RWPE1 (cell line): ENCODE measurements around the gene USB1.
"Not testable (repeated sequence)": the region's sequence is repeated elsewhere in the genome, so short reads cannot be mapped to it uniquely, and the experiment has no call there.

ENCODE experiments used
- CTCF ChIA-PET: fragments of 350-600 bp; sonication (Branson Sonifier 250); formaldehyde crosslinking; extraction: SDS; loops from one replicate; lab custom pipeline; 2021; lab: Yijun Ruan, JAX
- POLR2A ChIA-PET: fragments of 400-600 bp; formaldehyde crosslinking; extraction: SDS; loops from one replicate; lab custom pipeline; 2020; ENCODE audit warnings: antibody characterized with exemption; ENCODE audit not compliant: low non-redundant PET; lab: Yijun Ruan, JAX
- DNase-seq: peaks from one replicate; pipeline ENCODE4 v3.0.0; 2012; ENCODE audit warnings: low spot score
- H3K27ac ChIP-seq: fragments of 450-650 bp; 2 replicates; pipeline ENCODE4 v1.5.1; 2017
- TF ChIP-seq, protein P1 (sequence below): fragments of 450-650 bp; conservative IDR thresholded peaks from 2 replicates; pipeline ENCODE4 v1.5.1; 2017; ENCODE audit warnings: low read depth, mild to moderate bottlenecking

The USB1 gene

DNA sequence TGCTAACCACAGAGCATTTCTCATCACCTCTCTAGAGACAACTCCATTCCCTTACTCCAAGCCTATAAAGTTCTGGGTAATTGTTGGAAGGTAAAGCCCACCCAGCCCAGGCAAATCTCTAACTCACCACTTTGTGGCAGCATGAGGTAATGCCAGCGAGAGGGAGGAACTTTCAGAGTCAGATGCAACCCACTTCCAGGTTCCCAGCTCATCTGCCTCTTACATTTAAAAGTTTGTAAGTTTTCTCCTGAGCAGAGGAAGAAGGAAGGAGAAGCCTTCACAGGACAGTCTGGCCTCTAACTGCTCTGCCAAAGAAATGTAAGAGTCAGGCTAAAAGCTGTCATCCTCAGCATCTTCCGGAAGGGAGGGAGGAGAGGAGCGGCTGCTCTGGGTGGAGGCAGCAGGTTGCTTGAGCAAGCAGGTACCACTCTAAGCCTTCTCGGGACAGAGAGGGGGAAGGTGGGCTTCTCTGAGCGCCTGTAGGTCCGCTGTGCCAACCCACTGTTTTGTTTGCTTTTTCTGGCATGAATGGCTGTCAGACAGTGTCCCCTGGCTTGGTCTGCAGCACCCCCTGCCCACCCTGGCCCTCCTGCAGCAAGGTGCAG is 1.7 kb upstream of the USB1 start:
- TF ChIP-seq, protein P1, sequence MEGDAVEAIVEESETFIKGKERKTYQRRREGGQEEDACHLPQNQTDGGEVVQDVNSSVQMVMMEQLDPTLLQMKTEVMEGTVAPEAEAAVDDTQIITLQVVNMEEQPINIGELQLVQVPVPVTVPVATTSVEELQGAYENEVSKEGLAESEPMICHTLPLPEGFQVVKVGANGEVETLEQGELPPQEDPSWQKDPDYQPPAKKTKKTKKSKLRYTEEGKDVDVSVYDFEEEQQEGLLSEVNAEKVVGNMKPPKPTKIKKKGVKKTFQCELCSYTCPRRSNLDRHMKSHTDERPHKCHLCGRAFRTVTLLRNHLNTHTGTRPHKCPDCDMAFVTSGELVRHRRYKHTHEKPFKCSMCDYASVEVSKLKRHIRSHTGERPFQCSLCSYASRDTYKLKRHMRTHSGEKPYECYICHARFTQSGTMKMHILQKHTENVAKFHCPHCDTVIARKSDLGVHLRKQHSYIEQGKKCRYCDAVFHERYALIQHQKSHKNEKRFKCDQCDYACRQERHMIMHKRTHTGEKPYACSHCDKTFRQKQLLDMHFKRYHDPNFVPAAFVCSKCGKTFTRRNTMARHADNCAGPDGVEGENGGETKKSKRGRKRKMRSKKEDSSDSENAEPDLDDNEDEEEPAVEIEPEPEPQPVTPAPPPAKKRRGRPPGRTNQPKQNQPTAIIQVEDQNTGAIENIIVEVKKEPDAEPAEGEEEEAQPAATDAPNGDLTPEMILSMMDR, result no peak
- ChIA-PET CTCF (interaction anchor here (0.5 to 4.0 kb wide), 4 partner anchors 15 to 100 kb away, joined by 3 to 36 read pairs (median 13); no protein-coding TSS in a partner anchor), POLR2A (no interaction called here)
- DNase-seq, result no peak
- H3K27ac ChIP-seq, result peak overlapping the region; percentile 86

DNA sequence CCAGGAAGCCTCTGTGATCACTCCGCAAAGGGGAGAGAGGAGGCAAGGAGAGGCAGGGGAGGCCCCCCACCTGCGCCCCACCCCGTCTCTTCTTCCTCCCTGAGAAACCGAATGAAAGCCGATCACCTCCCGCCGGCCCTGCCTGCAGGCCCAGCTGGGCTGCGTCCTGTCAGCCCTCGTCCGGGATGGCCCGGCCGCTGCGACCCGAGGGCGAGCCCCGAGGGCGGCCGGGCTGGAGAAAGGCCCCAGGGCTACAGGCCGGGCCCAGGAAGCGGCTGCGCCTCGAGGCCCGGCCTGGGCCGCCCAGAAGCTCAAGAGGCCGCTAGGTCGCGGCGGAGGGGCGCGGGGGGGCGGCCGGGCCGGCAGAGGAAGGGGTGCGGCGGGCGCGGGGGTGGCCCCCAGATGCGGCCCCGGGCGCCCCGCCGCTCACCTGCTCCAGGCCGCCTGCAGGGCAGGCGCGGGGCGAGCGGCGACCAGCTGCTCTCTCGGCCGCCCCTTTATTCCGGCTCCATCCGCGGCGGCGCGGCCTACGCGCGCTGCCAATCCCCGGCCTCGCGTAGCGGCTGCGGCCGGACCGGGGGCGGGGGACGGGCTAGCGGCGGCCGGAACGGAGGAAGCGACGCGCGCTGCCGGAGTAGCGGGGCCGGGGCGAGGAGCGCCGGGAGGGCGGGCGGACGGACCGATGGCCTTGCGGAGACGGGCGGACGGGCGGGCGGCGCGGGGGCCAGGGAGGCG is 1.1 kb upstream of the USB1 start, which contains the start of gene ZNF319:
TSS of gene ZNF319 (minus strand) at position 702 of the 735 bp plus-strand sequence. CDS start 2,407 bp downstream, outside the sequence.
- peak within 1 kb of the TSS; percentile 86 for H3K27ac ChIP-seq
- ChIA-PET POLR2A (no interaction called here), CTCF (interaction anchor here (0.8 to 4.0 kb wide), 4 partner anchors 16 to 101 kb away, joined by 3 to 36 read pairs (median 12); no protein-coding TSS in a partner anchor)
- TF ChIP-seq, protein P1, result no peak
- no peak for DNase-seq

DNA sequence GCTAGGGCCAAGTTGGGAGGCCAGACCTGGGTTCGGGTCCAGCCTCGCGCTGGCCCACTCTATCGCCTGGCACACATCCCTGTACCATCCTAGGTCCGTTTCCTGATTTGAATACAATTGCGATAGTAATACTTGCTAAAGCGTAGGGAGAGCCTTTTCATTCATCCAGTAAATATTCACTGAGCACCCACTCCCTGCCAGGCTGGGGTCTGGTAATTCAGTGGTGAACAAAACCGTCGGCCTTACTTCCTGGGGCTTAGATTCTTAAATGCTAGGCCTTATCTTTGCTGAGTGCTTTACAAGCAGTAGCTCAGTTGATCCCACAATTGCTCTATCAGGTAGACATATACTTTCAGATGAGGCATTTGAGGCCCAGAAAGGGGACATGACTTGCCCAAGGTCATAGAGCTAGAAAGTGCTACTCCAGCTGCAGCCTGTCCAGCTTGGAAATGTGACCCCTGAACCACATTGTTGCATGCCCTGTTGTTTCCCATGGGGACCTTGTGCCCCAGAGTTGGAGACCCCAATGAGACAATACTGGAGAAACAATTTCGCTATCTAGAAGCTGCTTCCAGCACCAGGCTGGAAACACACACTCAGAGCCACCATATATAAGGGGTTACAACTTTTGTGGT is 691 bp downstream of the USB1 start:
- ChIA-PET POLR2A (interaction anchor here (0.6 kb wide), 1 partner anchor 85 kb away, joined by 3 read pairs; no protein-coding TSS in a partner anchor), CTCF (interaction anchor here (0.5 to 4.0 kb wide), 8 partner anchors 9 to 397 kb away, joined by 3 to 36 read pairs (median 4); partner anchors contain the start of gene CFAP20)
- peak overlapping the region; percentile 86 for H3K27ac ChIP-seq
- TF ChIP-seq, protein P1, result no peak
- no peak for DNase-seq

DNA sequence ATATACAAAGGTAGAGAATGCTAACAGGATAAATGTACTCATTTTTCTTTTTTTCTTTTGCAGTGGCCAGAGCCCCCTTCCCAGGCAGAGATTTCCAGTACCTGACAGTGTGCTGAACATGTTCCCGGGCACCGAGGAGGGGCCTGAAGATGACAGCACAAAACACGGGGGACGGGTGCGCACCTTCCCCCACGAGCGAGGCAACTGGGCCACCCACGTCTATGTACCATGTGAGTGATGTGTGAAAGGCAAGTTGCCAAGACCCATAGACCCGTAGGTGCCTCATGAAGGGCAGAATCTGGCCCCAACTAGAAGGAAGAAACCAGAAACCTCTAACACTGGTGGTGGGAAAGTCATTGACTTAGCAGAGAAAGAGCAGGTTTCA is 1.2 kb downstream of the USB1 start:
- peak overlapping the region; percentile 86 for H3K27ac ChIP-seq
- ChIA-PET POLR2A (no interaction called here), CTCF (interaction anchor here (0.6 to 1.3 kb wide), 3 partner anchors 96 to 127 kb away, joined by 3 to 5 read pairs (median 5); partner anchors contain the start of gene CFAP20)
- DNase-seq, result no peak
- TF ChIP-seq, protein P1, result no peak

DNA sequence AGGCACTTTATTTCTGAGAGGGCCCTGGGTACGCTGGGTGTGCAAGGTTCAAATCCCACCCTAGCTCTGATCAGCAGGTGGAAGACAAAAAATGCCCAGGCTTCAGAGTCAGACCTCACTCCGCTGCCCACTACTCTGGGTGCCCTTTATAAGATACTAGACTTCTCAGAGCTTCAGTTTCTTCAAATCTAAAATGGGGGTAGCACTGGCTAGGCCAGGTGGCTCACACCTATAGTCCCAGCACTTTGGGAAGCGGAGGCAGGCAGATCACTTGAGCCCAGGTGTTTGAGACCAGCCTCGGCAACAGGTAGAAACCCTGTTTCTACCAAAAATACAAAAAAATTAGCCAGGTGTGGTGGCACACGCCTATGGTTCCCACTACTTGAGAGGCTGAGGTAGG is 1.7 kb downstream of the USB1 start:
- TF ChIP-seq, protein P1, result no peak
- POLR2A ChIA-PET, result no interaction called here
- CTCF ChIA-PET, result interaction anchor here (0.6 kb wide), 1 partner anchor 101 kb away, joined by 3 read pairs; no protein-coding TSS in a partner anchor
- H3K27ac ChIP-seq, result peak overlapping the region; percentile 86
- no peak for DNase-seq

DNA sequence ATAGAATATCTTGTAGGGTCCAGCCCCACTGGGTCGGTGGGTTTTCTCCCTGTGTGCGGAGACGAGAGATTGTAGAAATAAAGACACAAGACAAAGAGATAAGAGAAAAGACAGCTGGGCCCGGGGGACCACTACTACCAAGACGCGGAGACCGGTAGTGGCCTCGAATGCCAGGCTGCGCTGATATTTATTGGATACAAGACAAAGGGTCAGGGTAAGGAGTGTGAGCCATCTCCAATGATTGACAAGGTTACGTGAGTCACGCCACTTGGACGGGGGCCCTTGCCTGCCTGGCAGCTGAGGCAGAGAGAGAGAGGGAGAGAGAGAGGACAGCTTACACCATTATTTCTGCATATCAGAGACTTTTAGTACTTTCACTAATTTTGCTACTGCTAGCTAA is 3.5 kb downstream of the USB1 start:
- CTCF ChIA-PET, result interaction anchor here (0.6 to 1.4 kb wide), 8 partner anchors 11 to 258 kb away, joined by 3 to 6 read pairs (median 3); no protein-coding TSS in a partner anchor
- DNase-seq, POLR2A ChIA-PET: not testable (repeated sequence)
- H3K27ac ChIP-seq, result peak overlapping the region; percentile 59
